ENCODE data around the gene SLC32A1. TPM values are rescaled to one million over a fixed set of nuclear protein-coding genes. Genes with fewer than 3 reads are reported as not detected.

Gene SLC32A1
- total RNA-seq, 1 experiment from 2014 or later, result 0.09 TPM

DNA sequence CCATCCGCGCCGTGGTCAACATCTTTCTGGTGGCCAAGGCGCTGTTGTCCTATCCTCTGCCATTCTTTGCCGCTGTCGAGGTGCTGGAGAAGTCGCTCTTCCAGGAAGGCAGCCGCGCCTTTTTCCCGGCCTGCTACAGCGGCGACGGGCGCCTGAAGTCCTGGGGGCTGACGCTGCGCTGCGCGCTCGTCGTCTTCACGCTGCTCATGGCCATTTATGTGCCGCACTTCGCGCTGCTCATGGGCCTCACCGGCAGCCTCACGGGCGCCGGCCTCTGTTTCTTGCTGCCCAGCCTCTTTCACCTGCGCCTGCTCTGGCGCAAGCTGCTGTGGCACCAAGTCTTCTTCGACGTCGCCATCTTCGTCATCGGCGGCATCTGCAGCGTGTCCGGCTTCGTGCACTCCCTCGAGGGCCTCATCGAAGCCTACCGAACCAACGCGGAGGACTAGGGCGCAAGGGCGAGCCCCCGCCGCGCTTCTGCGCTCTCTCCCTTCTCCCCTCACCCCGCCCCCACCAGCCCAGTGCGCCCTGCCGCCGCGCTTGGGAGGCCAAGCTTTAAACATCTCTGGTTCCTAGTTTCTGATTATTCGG, 4.0 kb downstream of the SLC32A1 start (continued):
- TF ChIP-seq GABPB1 (CRISPR knock-in tag; IDR thresholded peaks at IDR 0.05), result no peak
- no peak for TF ChIP-seq SMAD4 (CRISPR knock-in tag; IDR thresholded peaks at IDR 0.05)
- no peak for TF ChIP-seq SMAD3 (CRISPR knock-in tag; IDR thresholded peaks at IDR 0.05; ENCODE audit: borderline replicate concordance)
- TF ChIP-seq, protein P1, sequence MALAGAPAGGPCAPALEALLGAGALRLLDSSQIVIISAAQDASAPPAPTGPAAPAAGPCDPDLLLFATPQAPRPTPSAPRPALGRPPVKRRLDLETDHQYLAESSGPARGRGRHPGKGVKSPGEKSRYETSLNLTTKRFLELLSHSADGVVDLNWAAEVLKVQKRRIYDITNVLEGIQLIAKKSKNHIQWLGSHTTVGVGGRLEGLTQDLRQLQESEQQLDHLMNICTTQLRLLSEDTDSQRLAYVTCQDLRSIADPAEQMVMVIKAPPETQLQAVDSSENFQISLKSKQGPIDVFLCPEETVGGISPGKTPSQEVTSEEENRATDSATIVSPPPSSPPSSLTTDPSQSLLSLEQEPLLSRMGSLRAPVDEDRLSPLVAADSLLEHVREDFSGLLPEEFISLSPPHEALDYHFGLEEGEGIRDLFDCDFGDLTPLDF (CRISPR knock-in tag; IDR thresholded peaks at IDR 0.05), result 0 out of 2 replicates have a peak, but pooled peaks have one; percentile 34

DNA sequence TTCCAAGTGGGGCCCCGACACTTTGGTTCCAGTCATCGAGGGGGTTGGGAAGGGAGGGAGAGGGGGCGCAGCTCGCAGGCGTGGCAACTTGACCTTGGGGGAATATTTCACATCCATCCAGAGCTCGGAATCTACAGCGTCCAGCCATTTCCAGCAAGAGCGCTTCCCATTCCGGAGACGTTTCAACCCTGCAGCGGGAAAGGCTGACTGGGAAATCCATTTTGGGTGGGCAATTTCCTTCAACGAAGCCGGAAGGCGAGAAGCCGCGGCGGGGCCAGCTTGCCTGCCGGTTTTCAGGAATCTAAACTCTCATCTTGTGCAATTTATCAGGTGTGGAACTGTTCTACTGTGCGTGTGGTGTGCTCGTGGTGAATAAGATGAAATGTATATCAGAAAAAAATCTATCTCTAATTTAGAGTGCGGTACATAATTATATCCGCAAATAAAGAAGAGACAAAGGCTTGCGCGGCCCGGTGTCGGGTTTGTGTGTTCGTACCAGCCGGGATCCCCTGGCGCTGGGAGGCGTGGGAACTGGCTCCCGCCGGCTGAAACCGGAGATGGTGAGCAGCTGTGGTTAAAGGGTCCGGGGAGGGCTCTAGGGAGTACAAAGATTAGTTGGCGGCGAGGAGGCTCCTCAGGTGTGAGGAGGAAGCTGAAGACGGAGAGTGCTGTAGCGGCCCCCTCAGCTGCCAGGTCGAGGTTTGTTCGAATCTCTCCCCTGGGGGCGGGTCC, 4.8 kb downstream of the SLC32A1 start:
- peak; percentile 89 for DNase-seq (ENCODE audit: low spot score)
- H3K4me1 Mint-ChIP-seq, result peaks cover 55% of the 10 kb centered on the region
- ATAC-seq, result peak; percentile 5
- H3K4me3 Mint-ChIP-seq, result peak overlapping the region; percentile 74
- TF ChIP-seq, protein P2, sequence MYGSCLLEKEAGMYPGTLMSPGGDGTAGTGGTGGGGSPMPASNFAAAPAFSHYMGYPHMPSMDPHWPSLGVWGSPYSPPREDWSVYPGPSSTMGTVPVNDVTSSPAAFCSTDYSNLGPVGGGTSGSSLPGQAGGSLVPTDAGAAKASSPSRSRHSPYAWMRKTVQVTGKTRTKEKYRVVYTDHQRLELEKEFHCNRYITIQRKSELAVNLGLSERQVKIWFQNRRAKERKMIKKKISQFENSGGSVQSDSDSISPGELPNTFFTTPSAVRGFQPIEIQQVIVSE (CRISPR knock-in tag; IDR thresholded peaks at IDR 0.05; ENCODE audit: borderline replicate concordance), result no peak
- TF ChIP-seq, protein P3, sequence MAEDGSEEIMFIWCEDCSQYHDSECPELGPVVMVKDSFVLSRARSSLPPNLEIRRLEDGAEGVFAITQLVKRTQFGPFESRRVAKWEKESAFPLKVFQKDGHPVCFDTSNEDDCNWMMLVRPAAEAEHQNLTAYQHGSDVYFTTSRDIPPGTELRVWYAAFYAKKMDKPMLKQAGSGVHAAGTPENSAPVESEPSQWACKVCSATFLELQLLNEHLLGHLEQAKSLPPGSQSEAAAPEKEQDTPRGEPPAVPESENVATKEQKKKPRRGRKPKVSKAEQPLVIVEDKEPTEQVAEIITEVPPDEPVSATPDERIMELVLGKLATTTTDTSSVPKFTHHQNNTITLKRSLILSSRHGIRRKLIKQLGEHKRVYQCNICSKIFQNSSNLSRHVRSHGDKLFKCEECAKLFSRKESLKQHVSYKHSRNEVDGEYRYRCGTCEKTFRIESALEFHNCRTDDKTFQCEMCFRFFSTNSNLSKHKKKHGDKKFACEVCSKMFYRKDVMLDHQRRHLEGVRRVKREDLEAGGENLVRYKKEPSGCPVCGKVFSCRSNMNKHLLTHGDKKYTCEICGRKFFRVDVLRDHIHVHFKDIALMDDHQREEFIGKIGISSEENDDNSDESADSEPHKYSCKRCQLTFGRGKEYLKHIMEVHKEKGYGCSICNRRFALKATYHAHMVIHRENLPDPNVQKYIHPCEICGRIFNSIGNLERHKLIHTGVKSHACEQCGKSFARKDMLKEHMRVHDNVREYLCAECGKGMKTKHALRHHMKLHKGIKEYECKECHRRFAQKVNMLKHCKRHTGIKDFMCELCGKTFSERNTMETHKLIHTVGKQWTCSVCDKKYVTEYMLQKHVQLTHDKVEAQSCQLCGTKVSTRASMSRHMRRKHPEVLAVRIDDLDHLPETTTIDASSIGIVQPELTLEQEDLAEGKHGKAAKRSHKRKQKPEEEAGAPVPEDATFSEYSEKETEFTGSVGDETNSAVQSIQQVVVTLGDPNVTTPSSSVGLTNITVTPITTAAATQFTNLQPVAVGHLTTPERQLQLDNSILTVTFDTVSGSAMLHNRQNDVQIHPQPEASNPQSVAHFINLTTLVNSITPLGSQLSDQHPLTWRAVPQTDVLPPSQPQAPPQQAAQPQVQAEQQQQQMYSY (CRISPR knock-in tag; IDR thresholded peaks at IDR 0.05), result peak; percentile 65; the same call in 1 of the 2 replicates
- peak; percentile 45; the same call in 1 of the 2 replicates for TF ChIP-seq SP1 (CRISPR knock-in tag; conservative IDR thresholded peaks at IDR 0.05)
- no peaks in the 10 kb centered on the region for H3K9me3 Mint-ChIP-seq
- H3K27me3 Mint-ChIP-seq (ENCODE audit: low read depth), result peaks cover 99% of the 10 kb centered on the region
- CTCF ChIA-PET, result interaction anchor here (0.6 to 11.1 kb wide), 14 partner anchors 11 to 320 kb away, joined by 3 to 188 read pairs (median 4); partner anchors contain the start of genes ACTR5 and PPP1R16B
- H3K27ac Mint-ChIP-seq, result no peak overlapping the region
- H3K36me3 Mint-ChIP-seq, result no peaks in the 10 kb centered on the region
- POLR2A ChIA-PET, result interaction anchor here (0.7 to 1.1 kb wide), 4 partner anchors 19 to 76 kb away, joined by 3 to 6 read pairs (median 4); partner anchors contain the start of genes ACTR5 and PPP1R16B

DNA sequence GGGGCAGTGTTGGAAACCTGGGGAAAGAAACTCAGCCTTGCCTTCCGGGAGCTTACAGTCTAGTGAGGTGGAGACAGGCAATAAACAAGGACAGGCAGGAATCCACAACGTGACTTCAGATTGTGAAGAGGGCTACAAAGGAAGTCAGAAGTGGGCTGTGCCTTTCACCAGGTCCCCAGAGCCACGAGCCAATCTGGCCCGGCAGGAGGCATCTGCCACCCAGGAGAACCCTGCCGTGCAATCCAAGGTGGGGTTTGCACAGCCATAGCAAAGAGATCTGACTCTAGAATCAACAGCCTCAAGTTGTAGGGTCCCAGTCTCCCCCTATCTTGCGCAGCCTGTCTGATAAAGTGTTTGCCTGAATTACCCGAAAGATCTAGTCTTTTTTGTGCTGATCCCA, 5.5 kb downstream of the SLC32A1 start:
- POLR2A ChIA-PET, result interaction anchor here (0.7 to 1.1 kb wide), 4 partner anchors 19 to 76 kb away, joined by 3 to 6 read pairs (median 4); partner anchors contain the start of genes ACTR5 and PPP1R16B
- Mint-ChIP-seq H3K4me1 (peaks cover 51% of the 10 kb centered on the region), H3K27ac (no peak overlapping the region), H3K4me3 (peak overlapping the region; percentile 74), H3K9me3 (no peaks in the 10 kb centered on the region), H3K27me3 (ENCODE audit: low read depth) (peaks cover 99% of the 10 kb centered on the region), H3K36me3 (no peaks in the 10 kb centered on the region)
- CTCF ChIA-PET, result interaction anchor here (0.6 to 11.1 kb wide), 11 partner anchors 10 to 319 kb away, joined by 3 to 188 read pairs (median 6); partner anchors contain the start of genes ACTR5 and PPP1R16B
- no peak for DNase-seq (ENCODE audit: low spot score)
- TF ChIP-seq FOXP1 (CRISPR knock-in tag; IDR thresholded peaks at IDR 0.05; ENCODE audit: borderline replicate concordance) (no peak), MXD4 (CRISPR knock-in tag; IDR thresholded peaks at IDR 0.05; ENCODE audit: borderline replicate concordance) (no peak), ZNF671 (CRISPR knock-in tag; IDR thresholded peaks at IDR 0.05) (no peak)
- TF ChIP-seq, protein P4, sequence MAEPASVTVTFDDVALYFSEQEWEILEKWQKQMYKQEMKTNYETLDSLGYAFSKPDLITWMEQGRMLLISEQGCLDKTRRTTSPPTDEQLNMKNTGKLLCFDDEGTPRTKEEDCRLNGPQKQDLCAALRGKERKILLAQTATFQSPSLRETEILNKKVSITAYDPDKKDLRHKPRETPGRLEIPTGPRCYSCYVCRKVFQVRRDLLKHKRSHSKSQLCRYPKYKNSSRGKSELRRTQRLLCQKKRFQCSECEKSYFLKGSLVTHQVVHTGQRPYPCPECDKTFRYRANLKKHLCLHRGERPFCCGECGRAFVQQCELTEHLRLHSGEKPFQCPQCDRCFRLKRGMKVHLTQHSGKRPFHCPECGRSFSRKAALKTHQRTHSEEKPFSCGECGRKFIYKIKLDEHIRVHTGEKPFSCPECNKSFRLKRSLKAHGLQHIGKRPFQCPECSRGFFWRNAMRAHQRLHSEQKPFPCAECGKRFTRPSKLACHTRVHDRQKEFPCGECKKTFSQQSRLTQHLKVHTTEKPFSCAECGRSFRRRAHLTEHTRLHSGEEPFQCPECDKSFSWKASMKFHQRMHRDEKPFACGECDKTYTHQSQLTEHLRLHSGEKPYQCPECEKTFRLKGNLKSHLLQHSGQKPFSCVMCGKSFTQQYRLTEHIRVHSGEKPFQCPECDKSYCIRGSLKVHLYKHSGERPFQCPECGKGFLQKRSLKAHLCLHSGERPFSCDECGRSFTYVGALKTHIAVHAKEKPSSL (CRISPR knock-in tag; conservative IDR thresholded peaks at IDR 0.05), result no peak
- ATAC-seq, result no peak

Measured in WTC11 (cell line).